K562 (cell line): Measurements from ENCODE around the gene RNU1-2. TPM values are rescaled to one million over a fixed set of nuclear protein-coding genes. Genes with fewer than 3 reads are reported as not detected.
"Not testable (repeated sequence)": the region's sequence is repeated elsewhere in the genome, so short reads cannot be mapped to it uniquely, and the experiment has no call there.

Source experiments
- ATAC-seq: fragments of 200-7000 bp; cut with Tn5 transposase; 3 replicates; pipeline ENCODE4 v1.9.1; 2020; ENCODE audit warnings: moderate library complexity
- BruUV-seq: library from RNA; stranded (reverse); fragments of 400-500 nt; replicated peaks from 2 replicates; lab custom pipeline; 2021; lab: Mats Ljungman, UMichigan
- CTCF ChIA-PET: fragments of 300-600 bp; formaldehyde crosslinking; extraction: SDS; loops from one replicate; lab custom pipeline; 2021; ENCODE audit warnings: low intra/inter-chr PET ratio; lab: Yijun Ruan, JAX
- POLR2A ChIA-PET: fragments of 300-600, 350-650 bp; sonication (Branson Sonifier 250); formaldehyde crosslinking; extraction: SDS; loops from one replicate; lab custom pipeline; 2021; ENCODE audit warnings: antibody characterized with exemption, inconsistent platforms; lab: Yijun Ruan, JAX
- DNase-seq, 4 experiments: peaks; one replicate each; pipeline versions ENCODE4 v3.0.0 to v3.0.0-alpha.2; 2011 to 2018; ENCODE audit warnings: low spot score in 3 of 4, mixed read lengths in 3 of 4; ENCODE audit errors: extremely low read depth in 1 of 4
- FAIRE-seq: peaks from 2 replicates; lab custom pipeline; 2011; peaks lifted over from hg19 to GRCh38; lab: Jason Lieb, UNC
- H2AFZ ChIP-seq: 2 replicates; pipeline ENCODE4 v1.6.0; 2011; ENCODE audit warnings: low read depth, low read length, control low read depth, inconsistent platforms
- H3K27ac ChIP-seq: fragments of 200-600 bp; 3 replicates; pipeline ENCODE4 v1.8.0; 2011; ENCODE audit warnings: low read depth, mild to moderate bottlenecking, control low read depth, inconsistent platforms, low read length, moderate library complexity, mixed read lengths; ENCODE audit errors: extremely low read depth
- H3K27me3 ChIP-seq, 2 experiments: fragments of 300-600 bp in 1 of 2; 2 replicates in 1 of 2; 3 replicates in 1 of 2; pipeline versions ENCODE4 v1.6.0 to v1.8.0; 2011; ENCODE audit warnings: inconsistent platforms in 2 of 2, low read length in 2 of 2, mild to moderate bottlenecking in 1 of 2, mixed read lengths in 1 of 2, moderate library complexity in 1 of 2; ENCODE audit not compliant: control insufficient read depth in 2 of 2, insufficient read depth in 2 of 2
- H3K36me3 ChIP-seq: fragments of 300-600 bp; 3 replicates; pipeline ENCODE4 v1.8.0; 2011; ENCODE audit warnings: mild to moderate bottlenecking, low read length, inconsistent platforms; ENCODE audit not compliant: control insufficient read depth, insufficient read depth
- H3K4me1 ChIP-seq, 2 experiments: fragments of 200-600 bp in 1 of 2; replicated peaks in 1 of 2; 2 replicates in 1 of 2; 3 replicates in 1 of 2; pipeline versions ENCODE4 v1.5.1 to v1.8.0; 2011; ENCODE audit warnings: inconsistent platforms in 2 of 2, low read length in 2 of 2, mild to moderate bottlenecking in 1 of 2, mixed read lengths in 1 of 2, moderate library complexity in 1 of 2; ENCODE audit not compliant: control insufficient read depth in 2 of 2, insufficient read depth in 2 of 2
- H3K4me2 ChIP-seq: 2 replicates; pipeline ENCODE4 v1.6.1; 2011; ENCODE audit warnings: low read length, control low read depth, inconsistent platforms, mixed read lengths; ENCODE audit not compliant: insufficient read depth
- H3K4me3 ChIP-seq: fragments of 200-600 bp; sonication (generic), shearing (Covaris generic); 2 replicates; pipeline ENCODE4 v1.5.1; 2016; ENCODE audit warnings: control low read depth, inconsistent platforms
- H3K79me2 ChIP-seq: fragments of 200-600 bp; 3 replicates; pipeline ENCODE4 v1.8.0; 2011; ENCODE audit warnings: low read length, inconsistent platforms; ENCODE audit not compliant: control insufficient read depth, insufficient read depth
- H3K9ac ChIP-seq, 2 experiments: 2 replicates each; pipeline versions ENCODE4 v1.6.0 to v1.6.1; 2011; ENCODE audit warnings: low read depth in 2 of 2, low read length in 2 of 2, control low read depth in 1 of 2, inconsistent platforms in 1 of 2, mild to moderate bottlenecking in 1 of 2, mixed read lengths in 1 of 2; ENCODE audit not compliant: insufficient read depth in 1 of 2
- H3K9me1 ChIP-seq: one replicate; pipeline ENCODE4 v1.6.0; 2011; ENCODE audit warnings: inconsistent platforms, mild to moderate bottlenecking, low read length, moderate library complexity; ENCODE audit not compliant: control insufficient read depth, insufficient read depth
- H3K9me3 ChIP-seq: replicated peaks from 2 replicates; pipeline ENCODE4 v1.5.1; 2011; ENCODE audit warnings: low read depth, low read length, inconsistent platforms; ENCODE audit not compliant: control insufficient read depth, insufficient read depth
- H4K20me1 ChIP-seq: replicated peaks from 2 replicates; pipeline ENCODE4 v1.6.1; 2011; ENCODE audit warnings: low read length, inconsistent platforms, mixed read lengths; ENCODE audit not compliant: control insufficient read depth, insufficient read depth
- BACH1 ChIP-seq: fragments of 200-800 bp; sonication (Bioruptor generic); IDR thresholded peaks from 2 replicates; pipeline ENCODE4 v1.6.1; 2016; ENCODE audit warnings: missing genetic modification characterization, missing compliant biosample characterization
- BCL6 ChIP-seq: fragments of 250-450 bp; sonication (Bioruptor Pico); IDR thresholded peaks from 2 replicates; pipeline ENCODE4 v1.4.0; 2020
- DDX20 ChIP-seq: fragments of 450-650 bp; IDR thresholded peaks from 2 replicates; pipeline ENCODE4 v1.6.1; 2016; ENCODE audit warnings: missing genetic modification characterization, low read depth, mild to moderate bottlenecking, missing compliant biosample characterization, moderate library complexity
- GMEB1 ChIP-seq: fragments of 250-450 bp; sonication (Bioruptor Pico); IDR thresholded peaks from 2 replicates; pipeline ENCODE4 v1.4.0; 2020; ENCODE audit warnings: mild to moderate bottlenecking
- GTF2A2 ChIP-seq: IDR thresholded peaks from 2 replicates; pipeline ENCODE4 v1.6.1; 2016; ENCODE audit warnings: mild to moderate bottlenecking, missing genetic modification characterization, missing compliant biosample characterization
- HIVEP1 ChIP-seq: fragments of 250-450 bp; sonication (Bioruptor Pico); IDR thresholded peaks from 2 replicates; pipeline ENCODE4 v1.4.0; 2020; ENCODE audit warnings: mild to moderate bottlenecking
- NFXL1 ChIP-seq: fragments of 450-650 bp; formaldehyde crosslinking; IDR thresholded peaks from 2 replicates; pipeline ENCODE4 v1.4.0; 2021; ENCODE audit warnings: mild to moderate bottlenecking
- PTRF ChIP-seq: fragments of 450-650 bp; IDR thresholded peaks from 2 replicates; pipeline ENCODE4 v1.6.1; 2016; ENCODE audit warnings: mild to moderate bottlenecking, missing genetic modification characterization, missing compliant biosample characterization
- RAD21 ChIP-seq, 2 experiments: fragments of 250-450 bp in 1 of 2; fragments of 450-650 bp in 1 of 2; sonication (Bioruptor Pico) in 1 of 2; formaldehyde crosslinking in 1 of 2; IDR thresholded peaks in 1 of 2; conservative IDR thresholded peaks in 1 of 2; 2 replicates each; pipeline versions ENCODE4 v1.4.0 to v1.8.0; 2020 to 2022; ENCODE audit warnings: mild to moderate bottlenecking in 2 of 2, moderate library complexity in 1 of 2
- ZBTB17 ChIP-seq: fragments of 450-650 bp; formaldehyde crosslinking; IDR thresholded peaks from 2 replicates; pipeline ENCODE4 v1.4.0; 2020; ENCODE audit warnings: mild to moderate bottlenecking
- ZNF639 ChIP-seq, 2 experiments: fragments of 200-800 bp in 1 of 2; sonication (Bioruptor generic) in 1 of 2; sonication (generic) in 1 of 2; formaldehyde crosslinking in 1 of 2; IDR thresholded peaks in 1 of 2; conservative IDR thresholded peaks in 1 of 2; 2 replicates each; pipeline versions ENCODE4 v1.5.0 to v1.6.1; 2016 to 2020; ENCODE audit warnings: missing compliant biosample characterization in 1 of 2, missing genetic modification characterization in 1 of 2, missing genetic modification reagents in 1 of 2
- ZNF766 ChIP-seq: fragments of 200-800 bp; sonication (Bioruptor generic); conservative IDR thresholded peaks from 2 replicates; pipeline ENCODE4 v1.6.1; 2016; ENCODE audit warnings: missing genetic modification characterization, missing compliant biosample characterization
- WGBS: fragments of 100-300 bp; shearing (Covaris generic); methylation state at CpG from one replicate; pipeline ENCODE4 v1.1.6; 2016; ENCODE audit warnings: low coverage, mixed read lengths; ENCODE audit not compliant: insufficient coverage; ENCODE audit errors: missing lambda C conversion rate; 5-methylcytosine and 5-hydroxymethylcytosine counted together
- in situ Hi-C: fragments of 300-500 bp; cut with MboI; formaldehyde crosslinking; loops from 4 replicates; pipeline ENCODE4 v1.15.0; 2018; ENCODE audit warnings: inconsistent platforms, mixed read lengths
- intact Hi-C: fragments of 100-400 bp; cut with micrococcal nuclease; formaldehyde crosslinking; loops from 2 replicates; pipeline ENCODE4 v1.14.2; 2022
- polyA plus RNA-seq, 8 experiments: library from polyadenylated mRNA; depleted of rRNA in 4 of 8; stranded (reverse) in 5 of 8; unstranded in 3 of 8; fragments of >200 nt; fragmentation: Nextera tagmentation in 2 of 8; fragmentation: Illumina TruSeq in 1 of 8; extraction: Ambion mirVana in 2 of 8; extraction: Trizol in 1 of 8; gene quantifications; 2 replicates each; pipeline versions ENCODE4 v1.2.1 to v1.2.3, GENCODE V29; 2011 to 2014; ENCODE audit warnings: inconsistent platforms in 1 of 8, missing spikeins in 1 of 8
- total RNA-seq, 7 experiments: library from RNA; depleted of rRNA in 6 of 7; stranded (reverse); fragments of >200 nt in 6 of 7; fragmentation: Illumina TruSeq in 2 of 7; extraction: Trizol in 2 of 7; gene quantifications; 2 replicates each; pipeline versions ENCODE4 v1.2.1 to v1.2.3, GENCODE V29; 2011 to 2021; ENCODE audit warnings: low replicate concordance in 1 of 7
- TF ChIP-seq, protein P1 (sequence below): fragments of 450-650 bp; formaldehyde crosslinking; IDR thresholded peaks from 2 replicates; pipeline ENCODE4 v1.4.0; 2022; ENCODE audit warnings: mild to moderate bottlenecking, moderate library complexity
- TF ChIP-seq, protein P2 (sequence below): fragments of 450-650 bp; conservative IDR thresholded peaks from 2 replicates; pipeline ENCODE4 v1.6.1; 2016; ENCODE audit warnings: missing genetic modification characterization, low read depth, mild to moderate bottlenecking, missing compliant biosample characterization, moderate library complexity

The RNU1-2 gene
- total and polyA plus RNA-seq, 9 of the 15 experiments (the other 6 are each of a cell fraction or from before 2014, with no cell fraction given) = under 0.01 to 32,823 (median 2,538) TPM; not detected in 4

DNA sequence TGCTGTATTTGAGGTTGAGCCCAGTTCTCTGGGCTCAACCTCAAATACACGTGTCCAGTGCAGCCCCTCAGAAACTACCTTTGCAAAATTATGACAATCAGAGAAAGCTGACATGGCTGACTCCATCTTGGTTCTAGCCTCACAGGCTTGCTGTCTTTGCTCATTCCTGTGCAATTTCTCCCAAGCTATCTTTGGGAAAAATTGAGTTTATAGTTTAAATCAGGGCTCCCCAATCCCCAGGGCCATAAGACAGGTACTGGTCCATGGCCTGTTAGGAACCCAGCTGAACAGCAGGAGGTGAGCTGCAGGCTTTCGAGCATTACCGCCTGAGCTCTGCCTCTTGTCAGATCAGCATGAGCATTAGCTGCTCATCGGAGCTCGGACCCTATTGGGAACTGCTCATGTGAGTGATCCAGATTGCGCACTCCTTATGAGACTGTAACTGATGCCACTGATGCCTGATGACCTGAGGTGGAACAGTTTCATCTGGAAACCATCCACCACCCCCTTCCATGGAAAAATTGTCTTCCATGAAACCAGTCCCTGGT lies 2.7 kb upstream of the RNU1-2 start (continued):
- TF ChIP-seq BCL6 (peak; percentile 65; the same call in 1 of the 2 replicates), ZBTB17 (CRISPR knock-in tag) (peak; percentile 75), NFXL1 (CRISPR knock-in tag) (0 out of 2 replicates have a peak, but pooled peaks have one; percentile 68), PTRF (tag) (peak; percentile 84), GTF2A2 (tag) (0 out of 2 replicates have a peak, but pooled peaks have one; percentile 48), BACH1 (tag) (peak; percentile 44; the same call in 1 of the 2 replicates), HIVEP1 (CRISPR knock-in tag) (peak; percentile 80; the same call in 1 of the 2 replicates), RAD21 (CRISPR knock-in tag; conservative IDR thresholded peaks at IDR 0.05 in 1 of 2, IDR thresholded peaks at IDR 0.05 in 1 of 2) (0 out of 4 replicates have a peak, but pooled peaks of 1 of the 2 experiments have one; percentile 12), GMEB1 (CRISPR knock-in tag) (peak; percentile 63), DDX20 (peak; percentile 85), ZNF766 (peak; percentile 72; the same call in 1 of the 2 replicates), ZNF639 (CRISPR knock-in tag; conservative IDR thresholded peaks at IDR 0.05 in 1 of 2, IDR thresholded peaks at IDR 0.05 in 1 of 2) (peak in 1 of 2 experiments; percentile 62; a peak in 1 of 4 replicates)
- TF ChIP-seq, protein P1, sequence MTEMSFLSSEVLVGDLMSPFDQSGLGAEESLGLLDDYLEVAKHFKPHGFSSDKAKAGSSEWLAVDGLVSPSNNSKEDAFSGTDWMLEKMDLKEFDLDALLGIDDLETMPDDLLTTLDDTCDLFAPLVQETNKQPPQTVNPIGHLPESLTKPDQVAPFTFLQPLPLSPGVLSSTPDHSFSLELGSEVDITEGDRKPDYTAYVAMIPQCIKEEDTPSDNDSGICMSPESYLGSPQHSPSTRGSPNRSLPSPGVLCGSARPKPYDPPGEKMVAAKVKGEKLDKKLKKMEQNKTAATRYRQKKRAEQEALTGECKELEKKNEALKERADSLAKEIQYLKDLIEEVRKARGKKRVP (CRISPR knock-in tag) = peak; percentile 77
- TF ChIP-seq, protein P2, sequence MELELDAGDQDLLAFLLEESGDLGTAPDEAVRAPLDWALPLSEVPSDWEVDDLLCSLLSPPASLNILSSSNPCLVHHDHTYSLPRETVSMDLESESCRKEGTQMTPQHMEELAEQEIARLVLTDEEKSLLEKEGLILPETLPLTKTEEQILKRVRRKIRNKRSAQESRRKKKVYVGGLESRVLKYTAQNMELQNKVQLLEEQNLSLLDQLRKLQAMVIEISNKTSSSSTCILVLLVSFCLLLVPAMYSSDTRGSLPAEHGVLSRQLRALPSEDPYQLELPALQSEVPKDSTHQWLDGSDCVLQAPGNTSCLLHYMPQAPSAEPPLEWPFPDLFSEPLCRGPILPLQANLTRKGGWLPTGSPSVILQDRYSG = peak; percentile 93

- in situ Hi-C loops, H2AFZ ChIP-seq, H3K9ac ChIP-seq, POLR2A ChIA-PET, FAIRE-seq, H3K4me2 ChIP-seq, H4K20me1 ChIP-seq, H3K27me3 ChIP-seq, H3K27ac ChIP-seq, H3K79me2 ChIP-seq, H3K9me1 ChIP-seq, H3K4me3 ChIP-seq, H3K36me3 ChIP-seq, BruUV-seq, intact Hi-C loops, CTCF ChIA-PET, H3K9me3 ChIP-seq, DNase-seq, ATAC-seq: not testable (repeated sequence)
- peaks cover 13 to 25% of the 10 kb centered on the region in 2 experiments for H3K4me1 ChIP-seq
- 36% methylated on average over 4 of the region's 4 CpGs for WGBS
Measured at GRCh38 chr1:16893796-16894195, 2.0 kb upstream of the RNU1-2 start.
